ENCODE measurements around the gene CTSF.
A peak's percentile ranks its signal among the peaks of the same experiment; 100 is the strongest.
"Not testable (repeated sequence)": the region's sequence is repeated elsewhere in the genome, so short reads cannot be mapped to it uniquely, and the experiment has no call there.

Gene CTSF

GRCh38 chr11:66557733-66558326 is 10.6 kb downstream of the CTSF start:
- no peak for DNase-seq

DNA sequence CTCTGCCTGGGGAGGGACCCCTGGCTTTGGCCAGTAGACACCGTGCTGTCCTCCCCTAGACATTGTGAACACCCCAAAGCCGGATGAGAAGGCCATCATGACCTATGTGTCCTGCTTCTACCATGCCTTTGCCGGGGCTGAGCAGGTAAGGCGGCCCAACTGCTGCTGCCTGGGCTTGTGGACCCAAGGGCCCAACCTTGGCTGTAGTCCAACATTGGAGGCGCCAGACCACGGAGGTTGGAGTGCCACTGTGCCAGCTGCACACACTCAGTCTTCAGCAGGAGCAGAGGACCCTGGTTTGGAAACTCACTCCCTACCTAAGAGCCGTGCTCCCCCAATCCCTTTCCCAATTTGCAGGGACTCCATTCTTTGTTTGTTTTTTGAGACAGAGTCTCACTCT is 12.3 kb downstream of the CTSF start:
- DNase-seq = no peak

- DNase-seq = no peak
Observed at GRCh38 chr11:66555416-66555815, 13.0 kb downstream of the CTSF start.

GRCh38 chr11:66554602-66555001 is 13.8 kb downstream of the CTSF start:
- no peak for DNase-seq

GRCh38 chr11:66550887-66551286 is 17.5 kb downstream of the CTSF start:
- DNase-seq = no peak

DNA sequence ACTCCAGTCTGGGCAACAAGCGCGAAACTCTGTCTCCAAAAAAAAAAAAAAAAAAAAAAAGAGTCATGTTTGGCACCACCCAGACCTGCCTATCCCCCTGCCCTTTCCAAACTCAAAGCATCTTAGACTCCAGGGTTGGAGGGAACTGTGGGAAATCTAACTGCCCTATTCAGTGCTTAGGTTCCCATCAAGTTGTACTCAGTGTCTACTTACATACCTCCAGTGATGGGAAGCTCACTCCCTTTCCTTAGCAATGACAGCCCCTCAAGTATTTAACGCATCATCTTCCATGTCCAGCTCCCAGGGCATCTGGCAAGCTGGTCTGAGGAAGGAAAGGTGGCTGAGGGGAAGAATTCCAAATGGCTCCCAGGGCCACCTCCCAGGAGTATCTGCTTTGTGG is 18.7 kb downstream of the CTSF start:
- no peak for DNase-seq

- no peak for DNase-seq
Observed at GRCh38 chr11:66548774-66549630, 19.4 kb downstream of the CTSF start.

DNA sequence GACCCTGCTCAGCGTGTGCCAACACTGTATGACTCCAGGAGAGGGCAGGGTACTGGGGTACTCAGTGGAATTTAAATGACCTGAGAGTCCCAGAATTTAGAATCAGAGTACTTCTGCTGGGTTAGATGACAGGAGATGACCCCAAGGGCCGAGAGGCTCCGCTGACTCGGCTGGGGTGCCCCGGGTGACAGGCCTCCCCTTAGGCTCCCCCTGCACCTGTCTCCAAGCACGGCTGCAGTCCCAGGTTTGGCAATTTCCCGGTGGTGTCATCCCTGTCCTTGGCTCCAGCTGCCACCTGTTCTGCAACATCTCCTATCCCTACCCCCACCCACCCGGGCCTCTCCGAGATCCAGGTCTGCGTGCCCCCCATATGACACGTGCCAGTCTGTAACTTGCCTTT is 20.4 kb downstream of the CTSF start:
- no peak for DNase-seq

- no peak for DNase-seq
Observed at GRCh38 chr11:66547662-66548009, 20.8 kb downstream of the CTSF start.

- DNase-seq = no peak
Observed at GRCh38 chr11:66546966-66547661, 21.3 kb downstream of the CTSF start.

- peak; percentile 67 for DNase-seq
Observed at GRCh38 chr11:66546368-66546965, 21.9 kb downstream of the CTSF start, which contains the start of gene ACTN3. Gene ACTN3 (plus strand): TSS chr11:66546903. CDS start chr11:66546938, 35 bp downstream.

DNA sequence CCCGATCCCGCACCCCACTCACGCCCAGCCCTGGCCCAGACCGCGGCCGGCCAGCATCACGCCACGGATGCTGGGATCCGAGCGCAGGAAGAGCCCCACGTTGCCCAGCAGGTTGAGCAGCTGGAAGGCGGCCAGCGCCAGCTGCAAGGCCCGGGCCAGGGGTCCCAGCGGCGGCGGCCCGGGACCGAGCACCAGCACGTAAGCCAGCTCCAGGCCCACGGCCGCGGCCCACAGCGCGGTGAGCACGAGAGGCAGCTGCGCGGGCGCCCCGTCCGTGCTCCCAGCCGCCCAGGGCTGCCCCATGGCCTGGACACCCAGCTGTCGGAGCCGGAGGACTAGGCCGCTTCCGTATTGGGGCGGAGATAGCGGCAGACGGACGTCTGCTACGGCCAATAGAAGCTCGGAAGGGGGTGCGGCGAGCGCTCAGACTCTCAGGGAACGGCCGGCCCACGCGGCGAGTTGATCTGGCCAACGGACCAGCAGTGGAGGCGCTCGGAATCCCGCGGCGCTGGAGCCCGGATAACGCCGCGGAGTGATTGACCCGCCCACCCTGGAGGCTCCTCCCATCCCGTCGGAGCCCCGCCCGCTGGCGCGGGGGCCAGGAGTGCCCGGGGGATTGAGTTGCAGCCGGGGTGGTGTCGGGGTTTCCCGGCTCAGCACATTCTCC is 22.6 kb downstream of the CTSF start, which contains the start of gene ZDHHC24:
ZDHHC24 (minus strand) TSS at position 348 of the 667 bp plus-strand sequence; CDS start at position 303, 45 bp downstream.
- peak; percentile 95 for DNase-seq

GRCh38 chr11:66544952-66545351 is 23.5 kb downstream of the CTSF start:
- DNase-seq = not testable (repeated sequence)

- DNase-seq = peak; percentile 82
Observed at GRCh38 chr11:66543263-66544107, 24.9 kb downstream of the CTSF start.

- no peak for DNase-seq
Observed at GRCh38 chr11:66542362-66542761, 26.0 kb downstream of the CTSF start.

GRCh38 chr11:66541892-66542291 is 26.5 kb downstream of the CTSF start:
- no peak for DNase-seq

GRCh38 chr11:66540598-66540997 is 27.8 kb downstream of the CTSF start:
- not testable (repeated sequence) for DNase-seq

DNA sequence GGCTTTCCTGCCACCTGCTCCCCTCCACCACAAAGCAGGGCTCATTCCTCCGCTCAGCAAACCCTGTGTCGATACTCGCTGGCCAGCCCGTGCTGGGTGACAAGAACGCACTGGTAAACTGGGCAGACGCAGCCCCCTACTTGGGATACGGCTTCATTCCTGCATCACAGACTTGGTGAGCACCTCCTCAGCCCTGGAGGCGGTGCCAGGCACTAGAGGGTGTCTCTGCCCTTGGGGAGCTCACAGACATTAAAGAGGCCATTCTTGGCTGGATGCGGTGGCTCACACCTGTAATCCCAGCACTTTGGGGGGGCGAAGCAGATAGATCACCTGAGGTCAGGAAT is 28.6 kb downstream of the CTSF start:
- DNase-seq = no peak

DNA sequence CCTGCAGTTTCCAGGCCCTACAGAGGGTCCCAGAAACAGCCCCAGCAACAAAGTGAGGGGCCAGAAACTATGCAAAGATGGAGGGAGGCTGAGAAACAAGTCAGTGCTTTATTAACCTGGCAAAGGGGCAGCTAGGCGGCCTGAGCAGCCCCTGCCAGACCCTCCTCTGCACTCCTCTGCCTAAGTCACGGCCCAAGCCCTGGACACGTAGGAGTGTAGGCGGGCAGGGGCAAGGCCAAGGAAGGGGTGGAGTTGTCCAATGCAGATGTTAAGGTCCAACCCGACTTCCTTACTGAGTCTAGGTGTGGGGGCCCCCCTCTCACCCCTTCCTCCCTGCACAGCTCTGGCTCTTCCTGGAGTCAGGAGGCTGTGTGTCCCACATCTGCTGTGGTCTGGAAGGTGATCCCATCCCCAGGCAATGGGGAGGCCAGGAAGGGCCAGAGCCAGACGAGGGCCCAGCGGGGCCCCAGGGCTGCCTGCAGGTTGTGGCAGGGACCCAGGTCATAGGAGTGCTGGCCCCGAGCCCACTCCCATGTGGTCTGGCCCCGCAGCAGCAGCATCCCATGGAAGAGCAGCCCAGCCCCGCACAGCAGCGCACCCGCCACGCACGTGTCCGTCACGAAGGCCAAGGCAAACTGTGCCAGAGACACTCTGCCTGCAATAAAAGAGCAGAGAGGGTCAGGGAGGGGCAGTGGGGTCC is 29.1 kb downstream of the CTSF start:
- DNase-seq = no peak

DNA sequence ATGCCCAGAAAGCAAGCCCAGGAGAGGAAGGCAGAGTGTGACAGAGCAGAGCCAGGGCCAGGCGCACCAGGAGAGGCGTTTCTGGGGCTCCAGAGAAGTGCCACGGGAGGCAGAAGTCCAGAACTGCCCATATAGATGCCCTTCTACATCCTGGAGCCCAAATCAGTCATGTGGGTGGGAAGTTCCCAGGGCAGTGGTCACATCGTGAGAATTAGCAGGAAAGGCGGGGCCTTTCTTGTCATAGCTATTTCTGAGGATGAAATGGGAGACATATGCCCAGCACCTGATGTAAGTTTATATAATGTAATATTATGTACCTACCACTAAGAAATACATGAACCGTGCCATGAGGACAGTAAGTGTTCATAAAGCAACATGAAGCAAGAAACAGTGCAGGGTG is 35.6 kb downstream of the CTSF start:
- no peak for DNase-seq

DNA sequence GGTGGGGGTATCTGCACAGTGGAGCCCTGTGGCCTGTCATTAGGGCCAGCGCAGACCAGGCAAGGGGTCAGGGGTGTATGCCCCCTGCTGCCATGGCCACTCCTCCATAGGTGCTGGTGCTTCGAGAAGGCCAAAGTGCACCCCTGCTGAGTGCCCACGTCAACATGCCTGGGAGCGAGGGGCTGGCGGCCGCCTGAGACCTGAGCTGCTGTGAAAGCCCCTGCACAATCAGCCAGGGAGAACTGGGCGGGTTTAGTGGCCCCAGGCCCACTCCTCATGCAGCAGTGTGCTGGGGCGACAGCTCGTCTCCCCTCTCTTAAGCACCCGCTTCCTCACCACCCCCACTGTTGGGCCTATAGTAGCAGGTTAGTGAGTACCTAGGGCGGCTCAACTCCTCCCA is 36.6 kb downstream of the CTSF start:
- DNase-seq = no peak

Data from activated effector memory CD4-positive, alpha-beta T cell treated with anti-CD3 and anti-CD28 coated beads, Interleukin-2, amount 50 U/mL, for 16 hours (primary cell).